IMR-90 (cell line): ENCODE results near the gene NCKAP5. TPM values are rescaled to one million over a fixed set of nuclear protein-coding genes. Genes with fewer than 3 reads are reported as not detected.

Source experiments
- RAD21 ChIP-seq: IDR thresholded peaks from 2 replicates; pipeline ENCODE4 v1.6.1; 2012; ENCODE audit warnings: low read length, improper control_type of control experiment
- RFX5 ChIP-seq: IDR thresholded peaks from 2 replicates; pipeline ENCODE4 v1.8.0; 2012; ENCODE audit warnings: low read depth, mild to moderate bottlenecking, low read length, moderate library complexity
- SMC3 ChIP-seq: fragments of 150-350 bp; IDR thresholded peaks from 2 replicates; pipeline ENCODE4 v1.6.1; 2016; ENCODE audit warnings: low read depth, mild to moderate bottlenecking, antibody characterized with exemption, low read length, moderate library complexity
- polyA plus RNA-seq, 3 experiments: library from polyadenylated mRNA; depleted of rRNA; stranded (reverse); fragments of >200 nt; gene quantifications; 2 replicates each; pipeline ENCODE4 v1.2.3, GENCODE V29; 2012; ENCODE audit warnings: low replicate concordance in 1 of 3
- total RNA-seq: library from RNA; depleted of rRNA; stranded (reverse); fragments of >200 nt; gene quantifications from 2 replicates; pipeline ENCODE4 v1.2.3, GENCODE V29; 2012
- TF ChIP-seq, protein P1 (sequence below): fragments of 150-350 bp; IDR thresholded peaks from 2 replicates; pipeline ENCODE4 v1.6.1; 2016; ENCODE audit warnings: low read depth, mild to moderate bottlenecking, low read length, moderate library complexity, borderline replicate concordance

Gene NCKAP5
- total and polyA plus RNA-seq, 2 of the 4 experiments (the other 2 are of a cell fraction): 2.7 to 3.9 TPM

DNA sequence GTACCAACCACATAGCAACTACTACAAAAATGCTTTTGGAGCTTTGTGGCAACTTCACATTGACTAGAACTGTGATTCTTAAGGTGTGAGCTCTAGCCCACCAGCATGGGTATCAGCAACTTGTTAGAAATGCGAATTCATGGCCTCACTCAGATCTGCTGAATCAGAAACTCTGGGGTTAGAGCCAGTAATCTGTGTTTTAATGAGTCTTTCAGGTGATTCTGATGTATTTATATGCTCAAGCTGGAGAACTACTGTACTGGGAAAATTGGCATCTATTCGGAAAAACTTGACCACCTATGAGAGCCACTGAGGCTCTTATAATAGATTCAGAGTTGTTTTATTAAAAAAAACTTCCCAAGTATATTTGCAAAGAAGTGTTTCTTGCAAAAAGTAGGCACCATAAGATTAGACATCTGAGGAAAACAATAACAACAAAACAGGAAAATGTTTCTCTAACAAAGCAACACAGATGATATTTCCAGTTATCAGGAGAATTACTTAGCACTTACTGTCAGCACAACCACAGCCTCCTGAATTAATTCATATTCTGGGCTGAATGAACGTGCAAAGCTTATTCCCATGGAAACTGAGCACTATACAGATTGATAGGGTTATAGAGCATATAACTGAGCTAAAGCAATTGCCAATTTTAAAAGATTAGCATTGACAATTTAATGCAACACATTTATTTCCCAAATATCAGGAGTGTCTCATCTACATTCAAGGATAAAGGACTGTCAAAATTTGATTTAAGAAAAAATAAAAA lies 71.6 kb downstream of the NCKAP5 start (continued):
- TF ChIP-seq RFX5: no peak
- TF ChIP-seq RAD21: no peak
- TF ChIP-seq, protein P1, sequence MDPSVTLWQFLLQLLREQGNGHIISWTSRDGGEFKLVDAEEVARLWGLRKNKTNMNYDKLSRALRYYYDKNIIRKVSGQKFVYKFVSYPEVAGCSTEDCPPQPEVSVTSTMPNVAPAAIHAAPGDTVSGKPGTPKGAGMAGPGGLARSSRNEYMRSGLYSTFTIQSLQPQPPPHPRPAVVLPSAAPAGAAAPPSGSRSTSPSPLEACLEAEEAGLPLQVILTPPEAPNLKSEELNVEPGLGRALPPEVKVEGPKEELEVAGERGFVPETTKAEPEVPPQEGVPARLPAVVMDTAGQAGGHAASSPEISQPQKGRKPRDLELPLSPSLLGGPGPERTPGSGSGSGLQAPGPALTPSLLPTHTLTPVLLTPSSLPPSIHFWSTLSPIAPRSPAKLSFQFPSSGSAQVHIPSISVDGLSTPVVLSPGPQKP: no peak
- no peak for TF ChIP-seq SMC3
